Testis (tissue), 3 donors: Measurements from ENCODE around the gene RHEB. TPM values are rescaled to one million over a fixed set of nuclear protein-coding genes. Genes with fewer than 3 reads are reported as not detected.

Experiments used
- DNase-seq: peaks from one replicate; pipeline ENCODE4 v3.0.0-alpha.2; 2019
- H3K27ac ChIP-seq, 2 donors: fragments of 200-600 bp; sonication (generic); one replicate each; pipeline ENCODE4 v1.5.1; 2019
- H3K27me3 ChIP-seq: fragments of 200-600 bp; sonication (generic); one replicate; pipeline ENCODE4 v1.5.1; 2019
- H3K36me3 ChIP-seq: fragments of 200-600 bp; sonication (generic); one replicate; pipeline ENCODE4 v1.5.1; 2017; ENCODE audit warnings: low read depth; ENCODE audit errors: missing control alignments
- H3K4me1 ChIP-seq: fragments of 200-600 bp; sonication (generic); one replicate; pipeline ENCODE4 v1.5.1; 2019
- H3K4me3 ChIP-seq, 2 donors: fragments of 200-600 bp; sonication (generic); one replicate each; pipeline ENCODE4 v1.5.1; 2017 to 2019
- H3K9me3 ChIP-seq: fragments of 200-600 bp; sonication (generic); one replicate; pipeline ENCODE4 v1.5.1; 2017
- POLR2A ChIP-seq: fragments of 450-650 bp; IDR thresholded peaks from one replicate; pipeline ENCODE4 v1.6.1; 2017; ENCODE audit warnings: antibody characterized with exemption, mild to moderate bottlenecking, moderate library complexity
- WGBS, 2 donors: methylation state at CpG; one replicate each; pipeline ENCODE4 v1.1.5; 2018; 5-methylcytosine and 5-hydroxymethylcytosine counted together
- intact Hi-C: fragments of 100-400 bp; cut with DNase I; formaldehyde crosslinking; loops from one replicate; pipeline ENCODE4 v1.15.1; 2023; ENCODE audit warnings: low total_unique reads
- polyA plus RNA-seq: library from polyadenylated mRNA; stranded (reverse); fragments of 350-450 nt; fragmentation: Illumina TruSeq; extraction: RNeasy Lipid Tissue Mini Kit (QIAGEN cat#74804); gene quantifications from one replicate; pipeline ENCODE4 v1.2.3, GENCODE V29; 2014; ENCODE audit warnings: low read depth, low replicate concordance; ENCODE audit not compliant: insufficient read depth
- total RNA-seq, 2 donors: library from RNA; depleted of rRNA; stranded (reverse); fragments of >200 nt; gene quantifications; one replicate each; pipeline ENCODE4 v1.2.3, GENCODE V29; 2016
- TF ChIP-seq, protein P1 (sequence below), 3 experiments: fragments of 450-650 bp in 2 of 3; fragments of 200-600 bp in 1 of 3; sonication (generic) in 1 of 3; IDR thresholded peaks; one replicate each; pipeline ENCODE4 v1.5.1; 2016 to 2019; ENCODE audit warnings: antibody characterized with exemption in 3 of 3, mild to moderate bottlenecking in 2 of 3, moderate library complexity in 1 of 3

RHEB gene
- total and polyA plus RNA-seq, 3 donors from 2014 or later = 59.4 to 88.1 (median 74.6) TPM

DNA sequence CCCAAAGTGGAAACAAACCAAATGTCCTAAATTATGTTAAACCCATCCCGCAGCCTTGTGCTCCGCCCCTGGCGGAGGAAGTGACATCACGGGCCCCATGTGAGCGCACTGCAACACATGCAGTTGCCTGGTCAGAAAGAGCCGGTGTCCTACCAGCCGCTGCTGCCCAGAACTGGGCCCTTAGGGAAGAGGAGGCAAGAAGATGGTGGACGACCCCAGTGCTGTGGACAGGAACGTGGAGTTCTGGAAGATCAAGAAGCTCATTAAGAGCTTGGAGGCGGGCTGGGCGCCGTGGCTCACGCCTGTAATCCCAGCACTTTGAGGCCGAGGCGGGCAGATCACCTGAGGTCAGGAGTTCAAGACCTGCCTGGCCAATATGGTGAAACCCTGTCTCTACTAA lies 18.0 kb downstream of the RHEB start:
- WGBS, 2 donors = 94 to 95% methylated on average over 15 of the region's 15 CpGs
- H3K36me3 ChIP-seq = no peaks in the 10 kb centered on the region
- H3K4me1 ChIP-seq = no peaks in the 10 kb centered on the region
- H3K27ac ChIP-seq = no peak overlapping the region
- TF ChIP-seq, protein P1, sequence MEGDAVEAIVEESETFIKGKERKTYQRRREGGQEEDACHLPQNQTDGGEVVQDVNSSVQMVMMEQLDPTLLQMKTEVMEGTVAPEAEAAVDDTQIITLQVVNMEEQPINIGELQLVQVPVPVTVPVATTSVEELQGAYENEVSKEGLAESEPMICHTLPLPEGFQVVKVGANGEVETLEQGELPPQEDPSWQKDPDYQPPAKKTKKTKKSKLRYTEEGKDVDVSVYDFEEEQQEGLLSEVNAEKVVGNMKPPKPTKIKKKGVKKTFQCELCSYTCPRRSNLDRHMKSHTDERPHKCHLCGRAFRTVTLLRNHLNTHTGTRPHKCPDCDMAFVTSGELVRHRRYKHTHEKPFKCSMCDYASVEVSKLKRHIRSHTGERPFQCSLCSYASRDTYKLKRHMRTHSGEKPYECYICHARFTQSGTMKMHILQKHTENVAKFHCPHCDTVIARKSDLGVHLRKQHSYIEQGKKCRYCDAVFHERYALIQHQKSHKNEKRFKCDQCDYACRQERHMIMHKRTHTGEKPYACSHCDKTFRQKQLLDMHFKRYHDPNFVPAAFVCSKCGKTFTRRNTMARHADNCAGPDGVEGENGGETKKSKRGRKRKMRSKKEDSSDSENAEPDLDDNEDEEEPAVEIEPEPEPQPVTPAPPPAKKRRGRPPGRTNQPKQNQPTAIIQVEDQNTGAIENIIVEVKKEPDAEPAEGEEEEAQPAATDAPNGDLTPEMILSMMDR (IDR thresholded peaks at IDR 0.05) = no peak
- no peak for TF ChIP-seq POLR2A
- no peaks in the 10 kb centered on the region for H3K27me3 ChIP-seq
- H3K4me3 ChIP-seq = no peak overlapping the region
- H3K9me3 ChIP-seq = no peaks in the 10 kb centered on the region
- no peak for DNase-seq
- intact Hi-C loops = no loop called here

DNA sequence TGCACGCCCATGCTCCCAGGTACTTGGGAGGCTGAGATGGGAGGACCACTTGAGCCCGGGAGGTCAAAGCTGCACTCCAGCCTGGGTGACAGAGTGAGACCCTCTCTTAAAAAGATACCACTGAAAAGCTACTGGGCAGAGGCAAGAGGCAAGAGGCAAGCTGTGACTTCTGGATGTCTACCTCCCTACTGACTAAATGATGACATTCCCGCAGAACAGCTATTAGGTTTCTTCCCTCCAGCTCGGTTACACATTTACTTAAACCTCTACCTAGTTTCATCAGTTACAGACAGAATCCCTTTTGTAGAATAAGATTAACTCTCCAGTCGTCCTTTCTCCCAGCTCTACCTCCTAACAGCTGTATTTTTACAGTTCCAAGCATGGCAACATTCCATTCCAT lies 21.2 kb downstream of the RHEB start:
- Histone ChIP-seq H3K4me3 (no peak overlapping the region), H3K4me1 (peaks cover 9% of the 10 kb centered on the region), H3K27me3 (no peaks in the 10 kb centered on the region), H3K36me3 (no peaks in the 10 kb centered on the region), H3K9me3 (no peaks in the 10 kb centered on the region), H3K27ac (no peak overlapping the region)
- TF ChIP-seq, protein P1 (IDR thresholded peaks at IDR 0.05) = no peak
- no peak for TF ChIP-seq POLR2A
- intact Hi-C loops = no loop called here
- DNase-seq = no peak
- WGBS, 2 donors = 85 to 88% methylated on average over 5 of the region's 5 CpGs

DNA sequence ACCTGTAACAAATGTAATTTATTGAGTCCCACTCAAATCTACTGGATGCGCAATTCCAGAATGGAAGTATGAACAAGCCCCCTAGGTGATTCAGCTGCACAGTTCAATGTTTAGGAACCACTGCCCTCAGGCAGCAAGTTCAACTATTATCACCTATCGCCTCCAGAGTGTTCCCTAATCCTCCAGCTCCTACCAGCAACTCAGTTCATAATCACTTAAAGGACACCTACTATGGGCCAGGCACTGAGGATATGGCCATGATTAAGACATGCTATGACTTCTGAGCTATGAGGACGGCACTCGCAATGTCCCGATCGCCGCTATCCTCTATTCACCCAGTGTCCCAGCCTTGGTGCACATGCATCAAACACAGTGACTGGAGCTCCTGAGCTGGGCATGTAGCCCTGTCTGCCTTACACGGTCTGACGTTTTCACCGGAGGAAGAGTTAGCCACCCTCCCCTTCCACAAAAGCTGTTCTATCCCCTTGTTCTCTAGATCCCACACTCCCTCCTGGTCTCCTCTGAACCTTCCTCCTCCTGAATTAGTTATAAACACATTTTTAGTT lies 22.3 kb downstream of the RHEB start:
- TF ChIP-seq, protein P1 (IDR thresholded peaks at IDR 0.05) = no peak
- TF ChIP-seq POLR2A = no peak
- H3K36me3 ChIP-seq = no peaks in the 10 kb centered on the region
- WGBS, 2 donors = 94 to 97% methylated on average over 8 to 10 of the region's 10 CpGs
- H3K27me3 ChIP-seq = no peaks in the 10 kb centered on the region
- peaks cover 9% of the 10 kb centered on the region for H3K4me1 ChIP-seq
- no peak overlapping the region for H3K27ac ChIP-seq
- no peaks in the 10 kb centered on the region for H3K9me3 ChIP-seq
- DNase-seq = no peak
- H3K4me3 ChIP-seq = no peak overlapping the region
- intact Hi-C loops = no loop called here

DNA sequence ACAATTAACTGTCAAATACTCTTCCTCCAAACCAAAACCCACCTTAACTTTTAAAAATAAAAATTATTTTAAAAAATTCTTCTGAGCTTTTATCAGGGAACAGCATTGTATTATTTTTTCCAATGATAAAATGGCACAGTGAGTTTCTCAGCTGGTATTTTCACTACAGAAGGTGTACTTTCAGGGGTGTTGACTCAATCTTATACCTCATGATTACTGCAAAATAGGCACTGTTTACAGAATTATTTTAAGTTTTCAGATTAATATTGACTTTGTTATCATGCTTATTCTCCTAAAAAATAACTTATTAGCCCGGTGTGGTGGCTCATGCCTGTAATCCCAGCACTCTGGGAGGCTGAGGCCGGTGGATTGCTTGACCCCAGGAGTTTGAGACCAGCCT lies 24.3 kb downstream of the RHEB start:
- H3K4me1 ChIP-seq = peaks cover 9% of the 10 kb centered on the region
- no peaks in the 10 kb centered on the region for H3K36me3 ChIP-seq
- no peaks in the 10 kb centered on the region for H3K9me3 ChIP-seq
- no peak for TF ChIP-seq POLR2A
- TF ChIP-seq, protein P1 (IDR thresholded peaks at IDR 0.05) = no peak
- H3K27ac ChIP-seq = no peak overlapping the region
- intact Hi-C loops = no loop called here
- no peak for DNase-seq
- H3K4me3 ChIP-seq = no peak overlapping the region
- H3K27me3 ChIP-seq = no peaks in the 10 kb centered on the region
- 80 to 88% methylated on average over 2 of the region's 2 CpGs for WGBS, 2 donors
